GM12878 (cell line): Measurements from ENCODE around the gene HUS1. TPM values are rescaled to one million over a fixed set of nuclear protein-coding genes. Genes with fewer than 3 reads are reported as not detected.

Source experiments
- ATAC-seq: fragments of 200-7000 bp; cut with Tn5 transposase; 3 replicates; pipeline ENCODE4 v1.9.1; 2020; ENCODE audit warnings: mild to moderate bottlenecking, moderate library complexity
- Bru-seq: library from RNA; stranded (reverse); fragments of 400-500 nt; gene quantifications from one replicate; lab custom pipeline; 2021; lab: Mats Ljungman, UMichigan
- BruChase-seq, 2 experiments: library from RNA; stranded (reverse); fragments of 400-500 nt; gene quantifications; one replicate each; lab custom pipeline; 2021; lab: Mats Ljungman, UMichigan
- BruUV-seq: library from RNA; stranded (reverse); fragments of 400-500 nt; replicated peaks from 2 replicates; lab custom pipeline; 2021; lab: Mats Ljungman, UMichigan
- CTCF ChIA-PET: fragments of 300-600 bp; sonication (Branson Sonifier 250); formaldehyde crosslinking; extraction: SDS; loops from one replicate; lab custom pipeline; 2021; ENCODE audit warnings: inconsistent platforms; lab: Yijun Ruan, JAX
- POLR2A ChIA-PET: fragments of 350-600 bp; formaldehyde crosslinking; extraction: SDS; loops from one replicate; lab custom pipeline; 2021; ENCODE audit warnings: inconsistent platforms; lab: Charles Lee
- RAD21 ChIA-PET: fragments of 300-600 bp; sonication (Branson Sonifier 250); formaldehyde crosslinking; loops from one replicate; lab custom pipeline; 2023; ENCODE audit warnings: antibody characterized with exemption; ENCODE audit not compliant: unreplicated experiment; lab: Charles Lee
- SMC1A ChIA-PET: fragments of 300-600 bp; sonication (Branson Sonifier 250); formaldehyde crosslinking; loops from one replicate; lab custom pipeline; 2023; ENCODE audit not compliant: unreplicated experiment, uncharacterized antibody; lab: Charles Lee
- DNase-seq: peaks from one replicate; pipeline ENCODE4 v3.0.0-alpha.2; 2011; ENCODE audit warnings: low read depth, low spot score
- FAIRE-seq: peaks from 3 replicates; lab custom pipeline; 2011; peaks lifted over from hg19 to GRCh38; lab: Jason Lieb, UNC
- H2AFZ ChIP-seq: 2 replicates; pipeline ENCODE4 v1.6.0; 2011; ENCODE audit warnings: low read depth, low read length, control low read depth; ENCODE audit not compliant: control insufficient read depth
- H3K27ac ChIP-seq: 2 replicates; pipeline ENCODE4 v1.5.1; 2011; ENCODE audit warnings: control low read depth; ENCODE audit not compliant: control insufficient read depth, insufficient read depth
- H3K27me3 ChIP-seq, 2 experiments: replicated peaks in 1 of 2; 2 replicates each; pipeline versions ENCODE4 v1.6.0 to v1.6.1; 2011; ENCODE audit warnings: low read length in 1 of 2; ENCODE audit not compliant: control insufficient read depth in 2 of 2, insufficient read depth in 2 of 2
- H3K36me3 ChIP-seq, 2 experiments: 2 replicates each; pipeline ENCODE4 v1.5.1; 2011; ENCODE audit warnings: low read length in 1 of 2; ENCODE audit not compliant: control insufficient read depth in 2 of 2, insufficient read depth in 2 of 2
- H3K4me1 ChIP-seq: 2 replicates; pipeline ENCODE4 v1.6.1; 2011; ENCODE audit warnings: mild to moderate bottlenecking, low read length, moderate library complexity, mixed read lengths; ENCODE audit not compliant: control insufficient read depth, insufficient read depth
- H3K4me2 ChIP-seq: 2 replicates; pipeline ENCODE4 v1.6.0; 2011; ENCODE audit warnings: control low read depth; ENCODE audit not compliant: control insufficient read depth, insufficient read depth
- H3K4me3 ChIP-seq: fragments of 200-600 bp; sonication (generic); 2 replicates; pipeline ENCODE4 v1.5.1; 2016
- H3K79me2 ChIP-seq: 2 replicates; pipeline ENCODE4 v1.6.0; 2011; ENCODE audit warnings: low read length; ENCODE audit not compliant: control insufficient read depth, insufficient read depth
- H3K9ac ChIP-seq: 2 replicates; pipeline ENCODE4 v1.8.0; 2011; ENCODE audit warnings: low read length, control low read depth, mixed read lengths; ENCODE audit not compliant: control insufficient read depth, insufficient read depth
- H3K9me3 ChIP-seq: replicated peaks from 3 replicates; pipeline ENCODE4 v1.5.1; 2011; ENCODE audit warnings: mild to moderate bottlenecking, low read length; ENCODE audit not compliant: control insufficient read depth, insufficient read depth
- H4K20me1 ChIP-seq: 2 replicates; pipeline ENCODE4 v1.6.0; 2011; ENCODE audit not compliant: control insufficient read depth, insufficient read depth
- CREM ChIP-seq: IDR thresholded peaks from 2 replicates; pipeline ENCODE4 v1.6.1; 2014; ENCODE audit warnings: antibody characterized with exemption, low read depth
- FOXM1 ChIP-seq: IDR thresholded peaks from 2 replicates; pipeline ENCODE4 v1.6.1; 2012; ENCODE audit warnings: low read depth, mild to moderate bottlenecking, inconsistent platforms, low read length, moderate library complexity
- GATAD2B ChIP-seq: fragments of 450-650 bp; conservative IDR thresholded peaks from 2 replicates; pipeline ENCODE4 v1.6.1; 2017; ENCODE audit warnings: low read depth, mild to moderate bottlenecking, moderate library complexity
- KAT2A ChIP-seq: conservative IDR thresholded peaks from 2 replicates; pipeline ENCODE4 v1.6.1; 2011; ENCODE audit warnings: low read depth, low read length; ENCODE audit not compliant: control insufficient read depth
- KDM1A ChIP-seq: fragments of 200-600 bp; sonication (generic); IDR thresholded peaks from 2 replicates; pipeline ENCODE4 v1.6.1; 2016; ENCODE audit warnings: borderline replicate concordance
- MXI1 ChIP-seq: fragments of 150-350 bp; IDR thresholded peaks from 2 replicates; pipeline ENCODE4 v1.6.1; 2011; ENCODE audit warnings: low read depth, mild to moderate bottlenecking, inconsistent platforms, low read length, improper control_type of control experiment
- MYB ChIP-seq: fragments of 150-350 bp; IDR thresholded peaks from 2 replicates; pipeline ENCODE4 v1.6.1; 2014; ENCODE audit warnings: mild to moderate bottlenecking, low read depth, low read length, borderline replicate concordance
- SIX5 ChIP-seq: IDR thresholded peaks from 2 replicates; pipeline ENCODE4 v1.6.1; 2011; ENCODE audit warnings: mild to moderate bottlenecking, low read depth, low read length, moderate library complexity; ENCODE audit not compliant: severe bottlenecking
- SMAD1 ChIP-seq: fragments of 450-650 bp; IDR thresholded peaks from 2 replicates; pipeline ENCODE4 v1.6.1; 2018; ENCODE audit warnings: mild to moderate bottlenecking, low read depth; ENCODE audit not compliant: partially characterized antibody
- SREBF2 ChIP-seq: IDR thresholded peaks from 2 replicates; pipeline ENCODE4 v1.6.1; 2012; ENCODE audit warnings: mild to moderate bottlenecking, low read length
- SRF ChIP-seq, 2 experiments: IDR thresholded peaks; 2 replicates each; pipeline ENCODE4 v1.6.1; 2011; ENCODE audit warnings: low read depth in 2 of 2, low read length in 2 of 2, mild to moderate bottlenecking in 1 of 2, moderate library complexity in 1 of 2
- YBX1 ChIP-seq: fragments of 450-650 bp; IDR thresholded peaks from 2 replicates; pipeline ENCODE4 v1.6.1; 2016; ENCODE audit warnings: antibody characterized with exemption
- YY1 ChIP-seq: IDR thresholded peaks from 2 replicates; pipeline ENCODE4 v1.6.1; 2011; ENCODE audit warnings: low read depth, mild to moderate bottlenecking, low read length
- ZBTB40 ChIP-seq: fragments of 450-650 bp; IDR thresholded peaks from 2 replicates; pipeline ENCODE4 v1.6.1; 2016; ENCODE audit warnings: mild to moderate bottlenecking, moderate library complexity, borderline replicate concordance
- ZNF384 ChIP-seq: IDR thresholded peaks from 2 replicates; pipeline ENCODE4 v1.6.1; 2012; ENCODE audit warnings: low read depth, mild to moderate bottlenecking, low read length, improper control_type of control experiment, borderline replicate concordance
- WGBS: methylation state at CpG from one replicate; pipeline ENCODE4 v1.1.6; 2016; ENCODE audit warnings: low lambda C conversion rate; ENCODE audit not compliant: insufficient replicate concordance, insufficient coverage; ENCODE audit errors: missing lambda C conversion rate; 5-methylcytosine and 5-hydroxymethylcytosine counted together
- in situ Hi-C: fragments of 300-500 bp; cut with MboI; formaldehyde crosslinking; loops from 9 replicates; pipeline ENCODE4 v1.14.3; 2018; ENCODE audit warnings: mixed read lengths
- intact Hi-C: fragments of 100-400 bp; cut with micrococcal nuclease; formaldehyde crosslinking; loops from one replicate; pipeline ENCODE4 v1.14.2; 2022; ENCODE audit not compliant: unreplicated experiment
- long read RNA-seq, 2 experiments: library from polyadenylated mRNA; unstranded; transcript quantifications; one replicate each; pipeline ENCODE4 v2.0.0, GENCODE V29; 2019 to 2020
- polyA minus RNA-seq, 3 experiments: library from RNA; depleted of rRNA, polyadenylated mRNA; stranded (reverse); fragments of >200 nt; gene quantifications; 2 replicates each; pipeline ENCODE4 v1.2.3, GENCODE V29; 2011
- polyA plus RNA-seq, 11 experiments: library from polyadenylated mRNA; depleted of rRNA in 4 of 11; unstranded in 6 of 11; stranded (reverse) in 5 of 11; fragments of >200 nt; fragmentation: Nextera tagmentation in 4 of 11; fragmentation: Illumina TruSeq in 1 of 11; extraction: Ambion mirVana in 4 of 11; extraction: Trizol in 1 of 11; gene quantifications; 1 replicate in 1 of 11; 2 replicates in 10 of 11; pipeline versions ENCODE4 v1.2.1 to v1.2.3, GENCODE V29; 2011 to 2016; ENCODE audit warnings: inconsistent platforms in 2 of 11, missing spikeins in 2 of 11, low read depth in 1 of 11
- total RNA-seq, 4 experiments: library from RNA; depleted of rRNA in 3 of 4; stranded (reverse); fragments of >200 nt in 3 of 4; fragmentation: Illumina TruSeq in 1 of 4; extraction: Trizol in 1 of 4; gene quantifications; 2 replicates each; pipeline versions ENCODE4 v1.2.1 to v1.2.3, GENCODE V29; 2013 to 2021

The HUS1 gene
- 55.6 and 66.7 TPM in 2 replicates for total RNA-seq (2013; cell fraction: nucleolus; rRNA removed)
- total RNA-seq (2014; rRNA removed) (10.4 and 10.7 TPM in 2 replicates), total RNA-seq (2014; rRNA removed; fragmentation: Illumina TruSeq; extraction: Trizol) (14.1 and 17.2 TPM in 2 replicates), total RNA-seq (2021) (21.5 and 26.8 TPM in 2 replicates), polyA plus RNA-seq (2011; rRNA removed) (24.2 and 30.8 TPM in 2 replicates), polyA plus RNA-seq (2014; fragmentation: Illumina TruSeq; extraction: Trizol) (22.3 and 23.7 TPM in 2 replicates), polyA plus RNA-seq (2014; fragmentation: Nextera tagmentation; extraction: Ambion mirVana) (10 to 100 TPM; 26.4 to 35.5 TPM), polyA plus RNA-seq (2014; rRNA removed) (15.2 and 16.2 TPM in 2 replicates), polyA plus RNA-seq (2016; fragmentation: Nextera tagmentation; extraction: Ambion mirVana) (10 to 100 TPM; 21.1 to 22.9 TPM), polyA minus RNA-seq (2011; rRNA and poly(A)+ RNA removed) (17.6 and 19.6 TPM in 2 replicates), Bru-seq, nascent RNA (percentile 86 among the genes with signal in this experiment), BruChase-seq, experiment 1, labeled RNA remaining after a 6-hour chase (percentile 83 among the genes with signal in this experiment), BruChase-seq, experiment 2, labeled RNA remaining after a 2-hour chase (percentile 81 among the genes with signal in this experiment)
- polyA plus RNA-seq (2011; ENCODE audit: low read depth) = 13.3 TPM
- polyA plus RNA-seq (2011; cell fraction: cytosol; rRNA removed) = 11.3 and 14.0 TPM in 2 replicates
- 12.8 and 14.2 TPM in 2 replicates for polyA plus RNA-seq (2011; cell fraction: nucleus; rRNA removed)
- 12.1 and 16.2 TPM in 2 replicates for polyA plus RNA-seq (2012)
- 5.5 and 8.1 TPM in 2 replicates for polyA minus RNA-seq (2011; cell fraction: cytosol; rRNA and poly(A)+ RNA removed)
- polyA minus RNA-seq (2011; cell fraction: nucleus; rRNA and poly(A)+ RNA removed) = 10.5 and 16.8 TPM in 2 replicates
- long read RNA-seq, experiment 1, transcript HUS1-201 (8 exons, 2,935 nt) = major isoform, 9 of 17 reads
- long read RNA-seq, experiment 1, partial matches to known transcripts = 0 of 17 reads
- long read RNA-seq, experiment 1, other reads (novel, unspliced or antisense) = 6 of 17 reads
- long read RNA-seq, experiment 2, transcript HUS1-201 (8 exons, 2,935 nt) = major isoform, 29 of 53 reads
- long read RNA-seq, experiment 2, partial matches to known transcripts = 3 of 53 reads
- long read RNA-seq, experiment 2, other reads (novel, unspliced or antisense) = 17 of 53 reads

GRCh38 chr7:47979145-47979831 lies at the start of gene HUS1:
Gene HUS1 (minus strand): TSS chr7:47979615. CDS start chr7:47979519, 96 bp downstream.
- Histone ChIP-seq H2AFZ (peak within 1 kb of the TSS; percentile 76), H3K79me2 (peaks cover 10% of the 10 kb centered on the region), H4K20me1 (no peaks in the 10 kb centered on the region), H3K9me3 (no peaks in the 10 kb centered on the region), H3K36me3 (peaks cover 0 to 11% of the 10 kb centered on the region in 2 experiments; a peak in 2 of 4 replicates), H3K4me1 (peaks cover 4% of the 10 kb centered on the region; the same call in 1 of the 2 replicates), H3K27me3 (no peaks in the 10 kb centered on the region), H3K4me3 (peak within 1 kb of the TSS; percentile 73), H3K9ac (peak within 1 kb of the TSS; percentile 88), H3K4me2 (peak within 1 kb of the TSS; percentile 96), H3K27ac (peak within 1 kb of the TSS; percentile 82)
- in situ Hi-C loops = no loop called here
- intact Hi-C loops = loop anchor here (2.0 kb wide), 1 partner anchor 110 kb away; the partner anchor contains the start of gene UPP1
- WGBS = under 1% methylated on average over 54 of the region's 62 CpGs
- CTCF ChIA-PET = interaction anchor here (1.2 to 2.3 kb wide), 3 partner anchors 11 to 124 kb away, joined by 3 to 11 read pairs (median 4); no protein-coding TSS in a partner anchor
- FAIRE-seq (peak; percentile 89), DNase-seq (peak; percentile 68), ATAC-seq (peak; percentile 99)
- SMC1A ChIA-PET = interaction anchor here (0.9 to 1.7 kb wide), 5 partner anchors 9 to 106 kb away, joined by 3 to 6 read pairs (median 4); no protein-coding TSS in a partner anchor
- BruUV-seq = no TSS peak
- RAD21 ChIA-PET = interaction anchor here (0.5 to 1.3 kb wide), 3 partner anchors 10 to 131 kb away, joined by 3 to 5 read pairs (median 3); no protein-coding TSS in a partner anchor
- POLR2A ChIA-PET = interaction anchor here (0.6 kb wide), 1 partner anchor 98 kb away, joined by 5 read pairs; no protein-coding TSS in a partner anchor
- TF ChIP-seq YY1 (peak; percentile 93), CREM (peak; percentile 91), FOXM1 (peak; percentile 47), SREBF2 (no peak), MXI1 (peak; percentile 75; the same call in 1 of the 2 replicates), YBX1 (no peak), SIX5 (peak; percentile 62), SRF (IDR thresholded peaks at IDR 0.05; ENCODE audit: low read depth in 2 of 2, low read length in 2 of 2) (peak in 1 of 2 experiments; percentile 77; a peak in 2 of 4 replicates), GATAD2B (peak; percentile 79), KDM1A (no peak), ZBTB40 (peak; percentile 97), MYB (no peak), KAT2A (no peak), ZNF384 (peak; percentile 42; the same call in 1 of the 2 replicates), SMAD1 (peak; percentile 38)
